DMS53 treated with DMSO at 0.1 percent for 48 hours (cell line): Measurements from ENCODE around the gene PMS2.
"Not testable (repeated sequence)": the region's sequence is repeated elsewhere in the genome, so short reads cannot be mapped to it uniquely, and the experiment has no call there.

Experiments
- DNase-seq: peaks from one replicate; lab custom pipeline; 2025; ENCODE audit not compliant: unreplicated experiment; lab: John Stamatoyannopoulos, UW

The PMS2 gene

GRCh38 chr7:5930290-5930689 is 78.6 kb downstream of the PMS2 start:
- DNase-seq = not testable (repeated sequence)

- not testable (repeated sequence) for DNase-seq
These were observed 82.5 kb downstream of the PMS2 start for GRCh38 chr7:5926263-5926870.

GRCh38 chr7:5924630-5925029 is 84.2 kb downstream of the PMS2 start:
- DNase-seq = not testable (repeated sequence)

- DNase-seq = not testable (repeated sequence)
These were observed 84.7 kb downstream of the PMS2 start for GRCh38 chr7:5924180-5924579.
